Type B pancreatic cell (in vitro differentiated cells): ENCODE measurements around the gene SDHAF3. TPM values are rescaled to one million over a fixed set of nuclear protein-coding genes. Genes with fewer than 3 reads are reported as not detected.

Experiments
- DNase-seq: peaks from one replicate; pipeline ENCODE4 v3.0.0; 2021; ENCODE audit warnings: mixed read lengths; ENCODE audit not compliant: unreplicated experiment; ENCODE audit errors: extremely low spot score
- H3K27ac Mint-ChIP-seq: 2 replicates; pipeline ENCODE4 v1.8.0; 2021; ENCODE audit warnings: mild to moderate bottlenecking, mixed read lengths
- H3K27me3 Mint-ChIP-seq: 2 replicates; pipeline ENCODE4 v1.8.0; 2021; ENCODE audit warnings: mixed read lengths
- H3K36me3 Mint-ChIP-seq: 2 replicates; pipeline ENCODE4 v1.8.0; 2021; ENCODE audit warnings: mixed read lengths
- H3K4me1 Mint-ChIP-seq: one replicate; pipeline ENCODE4 v1.8.0; 2021; ENCODE audit warnings: mixed read lengths; ENCODE audit not compliant: unreplicated experiment
- H3K4me3 Mint-ChIP-seq: 2 replicates; pipeline ENCODE4 v1.8.0; 2021; ENCODE audit warnings: mild to moderate bottlenecking, mixed read lengths
- H3K9me3 Mint-ChIP-seq: 2 replicates; pipeline ENCODE4 v1.8.0; 2021; ENCODE audit warnings: mixed read lengths
- total RNA-seq: library from RNA; stranded (reverse); gene quantifications from 2 replicates; pipeline ENCODE4 v1.2.1, GENCODE V29; 2021; ENCODE audit warnings: low replicate concordance
- TF ChIP-seq, protein P1 (sequence below): fragments of 200-600 bp; sonication (generic); conservative IDR thresholded peaks from 2 replicates; pipeline ENCODE4 v1.5.0; 2021; ENCODE audit warnings: antibody characterized with exemption, mild to moderate bottlenecking

SDHAF3 gene
- total RNA-seq, 1 donor from 2014 or later: 18.3 TPM

GRCh38 chr7:97096037-97096436 lies 21.5 kb upstream of the SDHAF3 start:
- H3K27ac Mint-ChIP-seq: no peak overlapping the region
- DNase-seq: no peak
- TF ChIP-seq, protein P1, sequence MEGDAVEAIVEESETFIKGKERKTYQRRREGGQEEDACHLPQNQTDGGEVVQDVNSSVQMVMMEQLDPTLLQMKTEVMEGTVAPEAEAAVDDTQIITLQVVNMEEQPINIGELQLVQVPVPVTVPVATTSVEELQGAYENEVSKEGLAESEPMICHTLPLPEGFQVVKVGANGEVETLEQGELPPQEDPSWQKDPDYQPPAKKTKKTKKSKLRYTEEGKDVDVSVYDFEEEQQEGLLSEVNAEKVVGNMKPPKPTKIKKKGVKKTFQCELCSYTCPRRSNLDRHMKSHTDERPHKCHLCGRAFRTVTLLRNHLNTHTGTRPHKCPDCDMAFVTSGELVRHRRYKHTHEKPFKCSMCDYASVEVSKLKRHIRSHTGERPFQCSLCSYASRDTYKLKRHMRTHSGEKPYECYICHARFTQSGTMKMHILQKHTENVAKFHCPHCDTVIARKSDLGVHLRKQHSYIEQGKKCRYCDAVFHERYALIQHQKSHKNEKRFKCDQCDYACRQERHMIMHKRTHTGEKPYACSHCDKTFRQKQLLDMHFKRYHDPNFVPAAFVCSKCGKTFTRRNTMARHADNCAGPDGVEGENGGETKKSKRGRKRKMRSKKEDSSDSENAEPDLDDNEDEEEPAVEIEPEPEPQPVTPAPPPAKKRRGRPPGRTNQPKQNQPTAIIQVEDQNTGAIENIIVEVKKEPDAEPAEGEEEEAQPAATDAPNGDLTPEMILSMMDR: no peak
- peaks cover 5% of the 10 kb centered on the region for H3K4me1 Mint-ChIP-seq
- no peak overlapping the region for H3K4me3 Mint-ChIP-seq
- H3K9me3 Mint-ChIP-seq: no peaks in the 10 kb centered on the region
- no peaks in the 10 kb centered on the region for H3K36me3 Mint-ChIP-seq
- peaks cover 5% of the 10 kb centered on the region for H3K27me3 Mint-ChIP-seq

DNA sequence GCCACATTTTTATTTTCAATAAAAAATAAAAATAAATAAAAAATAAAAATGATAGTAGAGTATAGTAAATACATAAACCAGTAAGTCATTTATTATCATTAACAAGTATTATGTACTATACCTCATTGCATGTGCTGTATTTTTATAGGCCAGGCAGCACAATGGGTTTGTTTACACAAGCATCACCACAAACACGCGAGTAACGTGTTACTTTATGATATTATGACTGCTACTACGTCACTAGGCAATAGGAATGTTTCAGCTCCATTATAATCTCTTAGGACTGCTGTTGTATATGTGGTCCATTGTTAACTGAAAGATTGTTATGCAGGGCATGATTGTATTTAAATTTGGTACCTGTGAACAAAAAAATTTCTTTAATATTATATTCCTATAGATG lies 20.8 kb upstream of the SDHAF3 start:
- Mint-ChIP-seq H3K4me3 (no peak overlapping the region), H3K4me1 (peaks cover 5% of the 10 kb centered on the region), H3K27ac (no peak overlapping the region), H3K36me3 (no peaks in the 10 kb centered on the region), H3K27me3 (peaks cover 12% of the 10 kb centered on the region), H3K9me3 (no peaks in the 10 kb centered on the region)
- DNase-seq: no peak
- TF ChIP-seq, protein P1: no peak

GRCh38 chr7:97104719-97105238 lies 12.7 kb upstream of the SDHAF3 start:
- TF ChIP-seq, protein P1: peak; percentile 93
- Mint-ChIP-seq H3K4me3 (no peak overlapping the region), H3K4me1 (no peaks in the 10 kb centered on the region), H3K9me3 (no peaks in the 10 kb centered on the region), H3K36me3 (no peaks in the 10 kb centered on the region), H3K27ac (no peak overlapping the region), H3K27me3 (peaks cover 25% of the 10 kb centered on the region)
- peak; percentile 87 for DNase-seq

DNA sequence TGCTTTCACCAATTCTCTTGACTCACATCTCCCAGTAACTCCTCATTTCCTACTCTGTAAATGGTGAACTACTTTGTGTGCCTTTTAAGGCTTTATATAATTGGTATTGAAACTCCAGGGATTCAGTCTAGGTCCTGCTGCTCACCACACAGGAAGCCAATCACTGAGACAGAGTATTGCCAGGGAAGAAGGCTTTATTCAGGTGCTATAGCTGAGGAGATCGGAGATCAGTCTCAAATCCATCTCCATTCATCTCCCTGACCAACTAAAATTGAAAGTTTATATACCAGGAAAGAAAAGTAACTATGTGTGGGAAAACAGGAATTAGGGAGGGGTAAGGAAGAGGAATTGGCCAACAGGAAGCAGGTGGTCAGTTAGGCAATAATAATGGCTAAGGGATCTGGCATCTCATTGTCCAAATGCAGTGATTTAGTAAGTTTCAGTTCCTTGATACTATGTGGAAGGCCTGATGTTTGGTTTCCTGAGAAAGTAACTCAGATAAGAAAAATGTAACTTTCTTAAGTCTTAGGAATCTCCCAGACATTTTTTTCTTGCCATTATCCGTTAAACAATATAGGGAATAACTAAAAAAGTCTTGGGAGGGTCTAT lies 10.2 kb upstream of the SDHAF3 start:
- TF ChIP-seq, protein P1: no peak
- H3K4me3 Mint-ChIP-seq: no peak overlapping the region

DNA sequence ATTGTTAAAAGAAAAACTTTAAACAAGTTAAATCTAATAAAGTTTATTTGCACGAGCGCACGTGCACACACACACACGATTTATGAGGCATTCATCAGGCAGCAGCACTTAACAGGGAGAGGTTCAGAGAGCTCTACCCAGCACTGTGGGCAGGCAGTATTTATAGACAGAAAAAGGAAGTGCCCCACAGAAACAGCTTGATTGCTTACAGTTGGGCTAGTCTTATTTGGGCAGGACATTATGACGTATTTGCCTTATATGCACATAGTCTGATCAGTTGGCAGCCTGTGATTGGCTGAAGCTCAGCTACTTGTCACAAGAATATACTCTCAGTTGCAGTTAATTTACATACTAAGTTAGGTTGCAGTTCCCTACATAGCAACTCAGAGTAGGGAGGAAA lies 1.2 kb upstream of the SDHAF3 start:
- no peak for DNase-seq
- Mint-ChIP-seq H3K9me3 (no peaks in the 10 kb centered on the region), H3K4me1 (peaks cover 13% of the 10 kb centered on the region), H3K4me3 (peak overlapping the region; percentile 97), H3K27me3 (peaks cover 3% of the 10 kb centered on the region), H3K36me3 (no peaks in the 10 kb centered on the region), H3K27ac (peak overlapping the region; percentile 94)
- TF ChIP-seq, protein P1: no peak

More for the DNA sequence above, 10.2 kb upstream of the SDHAF3 start:
- peak overlapping the region; percentile 57 for H3K27ac Mint-ChIP-seq
- H3K36me3 Mint-ChIP-seq: no peaks in the 10 kb centered on the region
- no peak for DNase-seq
- H3K9me3 Mint-ChIP-seq: peaks cover 4% of the 10 kb centered on the region
- peaks cover 15% of the 10 kb centered on the region for H3K27me3 Mint-ChIP-seq
- H3K4me1 Mint-ChIP-seq: no peaks in the 10 kb centered on the region

- DNase-seq: no peak
- Mint-ChIP-seq H3K9me3 (no peaks in the 10 kb centered on the region), H3K4me3 (peak overlapping the region; percentile 97), H3K27ac (peak overlapping the region; percentile 94), H3K4me1 (peaks cover 13% of the 10 kb centered on the region), H3K27me3 (peaks cover 3% of the 10 kb centered on the region), H3K36me3 (no peaks in the 10 kb centered on the region)
- TF ChIP-seq, protein P1: no peak
These were observed 495 bp upstream of the SDHAF3 start for GRCh38 chr7:97117035-97117371.
